Keratinocyte (primary cell): ENCODE measurements around the gene CBLL1. TPM values are rescaled to one million over a fixed set of nuclear protein-coding genes. Genes with fewer than 3 reads are reported as not detected.

ENCODE experiments used
- DNase-seq: peaks from one replicate; pipeline ENCODE4 v3.0.0-alpha.2; 2011; ENCODE audit warnings: low read depth, missing footprints, low spot score
- FAIRE-seq: peaks from 2 replicates; lab custom pipeline; 2011; peaks lifted over from hg19 to GRCh38; lab: Jason Lieb, UNC
- H2AFZ ChIP-seq: 2 replicates; pipeline ENCODE4 v1.6.0; 2012; ENCODE audit warnings: low read length, control low read depth, inconsistent platforms; ENCODE audit not compliant: control insufficient read depth
- H3K27ac ChIP-seq: 2 replicates; pipeline ENCODE4 v1.5.1; 2011; ENCODE audit warnings: low read length; ENCODE audit not compliant: control insufficient read depth, insufficient read depth
- H3K27me3 ChIP-seq: 3 replicates; pipeline ENCODE4 v1.6.0; 2011; ENCODE audit warnings: low read length; ENCODE audit not compliant: control insufficient read depth, insufficient read depth; ENCODE audit errors: extremely low read depth
- H3K36me3 ChIP-seq, 2 experiments: 2 replicates in 1 of 2; 3 replicates in 1 of 2; pipeline ENCODE4 v1.5.1; 2011; ENCODE audit warnings: low read length in 2 of 2, mild to moderate bottlenecking in 1 of 2; ENCODE audit not compliant: control insufficient read depth in 2 of 2, insufficient read depth in 2 of 2; ENCODE audit errors: extremely low read depth in 1 of 2
- H3K4me1 ChIP-seq: 3 replicates; pipeline ENCODE4 v1.5.1; 2011; ENCODE audit warnings: low read length; ENCODE audit not compliant: control insufficient read depth, insufficient read depth; ENCODE audit errors: extremely low read depth
- H3K4me2 ChIP-seq: 3 replicates; pipeline ENCODE4 v1.6.0; 2011; ENCODE audit warnings: low read depth, low read length; ENCODE audit not compliant: control insufficient read depth, insufficient read depth; ENCODE audit errors: extremely low read depth
- H3K4me3 ChIP-seq, 3 experiments: fragments of 200-600 bp in 1 of 3; sonication (generic) in 1 of 3; 2 replicates in 2 of 3; 3 replicates in 1 of 3; pipeline ENCODE4 v1.5.1; 2011 to 2016; ENCODE audit warnings: low read length in 3 of 3, mild to moderate bottlenecking in 3 of 3, control low read depth in 2 of 3, inconsistent platforms in 1 of 3, low read depth in 1 of 3, mixed read lengths in 1 of 3, mixed run types in 1 of 3, moderate library complexity in 1 of 3; ENCODE audit not compliant: control insufficient read depth in 2 of 3, insufficient read depth in 2 of 3; ENCODE audit errors: extremely low read depth in 1 of 3
- H3K79me2 ChIP-seq: 2 replicates; pipeline ENCODE4 v1.6.0; 2012; ENCODE audit warnings: low read length; ENCODE audit not compliant: control insufficient read depth, insufficient read depth
- H3K9ac ChIP-seq: 3 replicates; pipeline ENCODE4 v1.6.0; 2011; ENCODE audit warnings: low read length; ENCODE audit not compliant: control insufficient read depth, insufficient read depth; ENCODE audit errors: extremely low read depth
- H3K9me1 ChIP-seq: 3 replicates; pipeline ENCODE4 v1.6.0; 2011; ENCODE audit warnings: low read length; ENCODE audit not compliant: control insufficient read depth, insufficient read depth; ENCODE audit errors: extremely low read depth
- H3K9me3 ChIP-seq: 2 replicates; pipeline ENCODE4 v1.5.1; 2012; ENCODE audit warnings: low read depth, low read length; ENCODE audit not compliant: control insufficient read depth
- H4K20me1 ChIP-seq: 3 replicates; pipeline ENCODE4 v1.6.0; 2011; ENCODE audit warnings: low read length; ENCODE audit not compliant: control insufficient read depth, insufficient read depth; ENCODE audit errors: extremely low read depth
- CTCF ChIP-seq, 3 experiments: IDR thresholded peaks in 1 of 3; conservative IDR thresholded peaks in 1 of 3; optimal IDR thresholded peaks in 1 of 3; 2 replicates in 2 of 3; 3 replicates in 1 of 3; pipeline versions ENCODE3 to v1.5.1; 2011; ENCODE audit warnings: low read length in 3 of 3, mild to moderate bottlenecking in 3 of 3, moderate library complexity in 2 of 3, control low read depth in 1 of 3, inconsistent platforms in 1 of 3; ENCODE audit not compliant: insufficient read depth in 2 of 3; ENCODE audit errors: extremely low read depth in 1 of 3
- EZH2 ChIP-seq: IDR thresholded peaks from one replicate; pipeline ENCODE4 v1.6.1; 2012; ENCODE audit warnings: inconsistent platforms, mild to moderate bottlenecking, low read length, moderate library complexity
- dilution Hi-C: fragments of 300-500 bp; cut with MboI; formaldehyde crosslinking; loops from one replicate; pipeline ENCODE4 v1.7.0; 2020; ENCODE audit warnings: low sequenced_read_pairs; ENCODE audit not compliant: extremely low pct_ligation_motif_present
- polyA plus RNA-seq, 5 experiments: library from polyadenylated mRNA; depleted of rRNA in 3 of 5; stranded (reverse) in 3 of 5; stranded (forward) in 1 of 5; unstranded in 1 of 5; fragments of >200 nt; gene quantifications; 1 replicate in 1 of 5; 2 replicates in 3 of 5; 3 replicates in 1 of 5; pipeline versions ENCODE4 v1.2.1 to v1.2.3, GENCODE V29; 2011 to 2012; ENCODE audit warnings: missing spikeins in 2 of 5, low read depth in 1 of 5, low replicate concordance in 1 of 5

The CBLL1 gene
- polyA plus RNA-seq, 1 donor (not counting 4 experiments of a cell fraction or from before 2014, with no cell fraction given) = 15.3 TPM

DNA sequence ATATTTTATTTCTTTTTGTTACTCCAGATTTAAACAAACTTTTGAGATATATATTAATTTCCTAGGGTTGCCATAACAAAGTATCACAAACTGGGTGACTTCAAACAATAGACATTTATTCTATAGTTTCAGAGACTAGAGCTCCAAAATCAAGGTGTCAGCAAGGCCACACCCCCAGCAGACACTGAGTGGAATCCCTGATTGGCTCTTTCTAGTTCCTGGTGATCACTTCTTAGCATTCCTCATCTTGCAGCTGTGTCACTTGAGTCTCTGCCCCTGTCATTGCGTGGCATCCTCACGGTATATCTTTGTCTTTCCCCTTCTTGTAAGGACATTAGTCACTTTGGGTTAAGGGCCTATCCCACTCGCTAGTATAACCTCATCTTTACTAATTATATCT lies 66.7 kb downstream of the CBLL1 start:
- H2AFZ ChIP-seq = no peak overlapping the region
- no peaks in the 10 kb centered on the region for H3K79me2 ChIP-seq
- DNase-seq (no peak), FAIRE-seq (no peak)
- dilution Hi-C loops = no loop called here
- no peaks in the 10 kb centered on the region for H3K4me1 ChIP-seq
- H3K9me3 ChIP-seq = no peaks in the 10 kb centered on the region
- H3K4me3 ChIP-seq = no peak overlapping the region
- no peak overlapping the region for H3K9ac ChIP-seq
- no peaks in the 10 kb centered on the region for H3K36me3 ChIP-seq
- H3K27me3 ChIP-seq = no peaks in the 10 kb centered on the region
- TF ChIP-seq EZH2 (no peak), CTCF (optimal IDR thresholded peaks at IDR 0.05 in 1 of 3, IDR thresholded peaks at IDR 0.05 in 1 of 3, conservative IDR thresholded peaks at IDR 0.05 in 1 of 3; ENCODE audit: extremely low read depth in 1 of 3, insufficient read depth in 2 of 3, low read length in 3 of 3) (no peak)
- no peaks in the 10 kb centered on the region for H3K9me1 ChIP-seq
- H3K27ac ChIP-seq = no peak overlapping the region
- no peak overlapping the region for H3K4me2 ChIP-seq
- H4K20me1 ChIP-seq = no peaks in the 10 kb centered on the region

Other genes starting within 250 kb of the CBLL1 start
- gene COG5, start 180.2 kb upstream of the CBLL1 start, polyA plus RNA-seq = 37.2 to 50.7 TPM (median 42.6 TPM) in 3 replicates
- gene DUS4L, start 180.2 kb upstream of the CBLL1 start, polyA plus RNA-seq = 4.4 to 11.3 TPM (median 6.5 TPM) in 3 replicates
- gene BCAP29, start 163.9 kb upstream of the CBLL1 start, polyA plus RNA-seq = 57.1 to 141 TPM (median 94.4 TPM) in 3 replicates
- gene SLC26A4, start 83.3 kb upstream of the CBLL1 start, polyA plus RNA-seq = 0.14 to 0.26 TPM (median 0.15 TPM) in 3 replicates
- not detected in 3 replicates for gene SLC26A3, start 59.1 kb downstream of the CBLL1 start, polyA plus RNA-seq
- gene DLD, start 147.0 kb downstream of the CBLL1 start, polyA plus RNA-seq = 108 to 153 TPM (median 143 TPM) in 3 replicates